Mesothelial cell of epicardium (in vitro differentiated cells): ENCODE measurements around the gene UBE2J2. TPM values are rescaled to one million over a fixed set of nuclear protein-coding genes. Genes with fewer than 3 reads are reported as not detected.

Source experiments
- DNase-seq, 2 experiments: peaks; one replicate each; pipeline ENCODE4 v3.0.0; 2021; ENCODE audit warnings: low spot score in 2 of 2; ENCODE audit not compliant: unreplicated experiment in 2 of 2
- H3K27ac Mint-ChIP-seq: 2 replicates; pipeline ENCODE4 v1.8.0; 2021; ENCODE audit warnings: mixed read lengths
- H3K27me3 Mint-ChIP-seq: 2 replicates; pipeline ENCODE4 v1.8.0; 2021; ENCODE audit warnings: low read depth, mixed read lengths
- H3K36me3 Mint-ChIP-seq: 2 replicates; pipeline ENCODE4 v1.8.0; 2021; ENCODE audit warnings: mixed read lengths
- H3K4me1 Mint-ChIP-seq: 2 replicates; pipeline ENCODE4 v1.8.0; 2021; ENCODE audit warnings: mixed read lengths
- H3K4me3 Mint-ChIP-seq: 2 replicates; pipeline ENCODE4 v1.8.0; 2021; ENCODE audit warnings: mild to moderate bottlenecking, moderate library complexity, mixed read lengths
- H3K9me3 Mint-ChIP-seq: 2 replicates; pipeline ENCODE4 v1.8.0; 2021; ENCODE audit warnings: mixed read lengths
- total RNA-seq: library from RNA; stranded (reverse); gene quantifications from 3 replicates; pipeline ENCODE4 v1.2.1, GENCODE V29; 2021
- TF ChIP-seq, protein P1 (sequence below): fragments of 200-600 bp; sonication (generic); IDR thresholded peaks from one replicate; pipeline ENCODE4 v1.5.0; 2021; ENCODE audit warnings: antibody characterized with exemption; ENCODE audit not compliant: unreplicated experiment

Gene UBE2J2
- total RNA-seq, 1 donor from 2014 or later = 75.7 TPM

DNA sequence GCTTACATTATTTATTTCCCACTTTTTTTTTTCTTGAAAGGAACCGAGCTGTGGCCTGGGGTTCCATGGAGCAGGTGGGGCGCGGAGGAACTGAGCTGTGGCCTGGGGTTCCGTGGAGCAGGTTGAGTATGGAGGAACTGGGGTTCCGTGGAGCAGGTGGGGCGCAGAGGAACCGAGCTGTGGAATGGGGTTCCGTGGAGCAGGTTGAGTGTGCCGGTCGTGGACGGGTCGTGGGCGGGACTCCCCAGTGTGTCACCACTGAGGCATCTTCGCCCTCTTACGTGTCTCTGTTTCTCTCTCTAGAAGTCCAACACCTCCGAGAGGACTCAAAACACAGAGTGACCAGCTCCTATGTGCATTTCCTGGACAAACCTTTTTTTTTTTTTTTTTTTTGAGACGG, 5.4 kb upstream of the UBE2J2 start:
- Mint-ChIP-seq H3K4me3 (no peak overlapping the region), H3K9me3 (no peaks in the 10 kb centered on the region), H3K27me3 (no peaks in the 10 kb centered on the region), H3K36me3 (no peaks in the 10 kb centered on the region), H3K4me1 (peaks cover 5% of the 10 kb centered on the region), H3K27ac (no peak overlapping the region)
- TF ChIP-seq, protein P1, sequence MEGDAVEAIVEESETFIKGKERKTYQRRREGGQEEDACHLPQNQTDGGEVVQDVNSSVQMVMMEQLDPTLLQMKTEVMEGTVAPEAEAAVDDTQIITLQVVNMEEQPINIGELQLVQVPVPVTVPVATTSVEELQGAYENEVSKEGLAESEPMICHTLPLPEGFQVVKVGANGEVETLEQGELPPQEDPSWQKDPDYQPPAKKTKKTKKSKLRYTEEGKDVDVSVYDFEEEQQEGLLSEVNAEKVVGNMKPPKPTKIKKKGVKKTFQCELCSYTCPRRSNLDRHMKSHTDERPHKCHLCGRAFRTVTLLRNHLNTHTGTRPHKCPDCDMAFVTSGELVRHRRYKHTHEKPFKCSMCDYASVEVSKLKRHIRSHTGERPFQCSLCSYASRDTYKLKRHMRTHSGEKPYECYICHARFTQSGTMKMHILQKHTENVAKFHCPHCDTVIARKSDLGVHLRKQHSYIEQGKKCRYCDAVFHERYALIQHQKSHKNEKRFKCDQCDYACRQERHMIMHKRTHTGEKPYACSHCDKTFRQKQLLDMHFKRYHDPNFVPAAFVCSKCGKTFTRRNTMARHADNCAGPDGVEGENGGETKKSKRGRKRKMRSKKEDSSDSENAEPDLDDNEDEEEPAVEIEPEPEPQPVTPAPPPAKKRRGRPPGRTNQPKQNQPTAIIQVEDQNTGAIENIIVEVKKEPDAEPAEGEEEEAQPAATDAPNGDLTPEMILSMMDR = no peak
- no peak for DNase-seq

DNA sequence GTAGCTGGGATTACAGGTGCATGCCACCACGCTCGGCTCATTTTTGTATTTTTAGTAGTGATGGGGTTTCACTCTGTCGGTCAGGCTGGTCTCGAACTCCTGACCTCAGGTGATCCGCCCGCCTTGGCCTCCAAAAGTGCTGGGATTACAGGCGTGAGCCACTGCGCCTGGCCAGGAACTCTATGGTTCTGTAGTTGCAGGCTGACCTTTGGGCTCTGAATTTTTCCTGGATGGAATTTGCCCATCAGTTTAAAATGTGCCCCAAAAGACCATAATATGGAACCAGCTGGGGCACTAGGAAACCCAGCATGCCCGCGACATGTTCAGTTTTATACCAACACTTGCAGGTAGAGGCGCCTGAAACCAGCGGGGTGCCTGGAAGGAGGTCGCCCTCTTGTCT, 5.0 kb upstream of the UBE2J2 start:
- Mint-ChIP-seq H3K36me3 (no peaks in the 10 kb centered on the region), H3K9me3 (no peaks in the 10 kb centered on the region)

DNA sequence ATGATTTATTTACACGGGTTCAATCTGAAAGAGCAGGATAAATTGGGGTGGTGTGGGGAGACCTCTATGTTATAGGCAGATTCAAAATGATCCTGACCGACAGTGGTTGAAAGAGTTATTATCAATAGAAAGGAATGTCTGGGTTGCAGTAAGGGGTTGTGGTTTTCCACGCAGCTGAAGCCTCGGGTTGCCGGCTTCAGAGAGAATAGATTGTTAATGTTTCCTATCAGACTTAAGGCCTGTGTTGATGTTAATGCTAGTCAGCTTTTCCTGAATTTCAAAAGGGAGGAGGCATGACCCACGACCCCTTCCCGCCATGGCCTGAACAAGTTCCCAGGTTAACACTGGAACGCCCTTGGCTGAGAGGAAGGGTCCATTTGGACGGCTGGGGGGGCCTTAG, 2.2 kb upstream of the UBE2J2 start:
- peaks cover 1% of the 10 kb centered on the region for H3K36me3 Mint-ChIP-seq
- H3K4me3 Mint-ChIP-seq = peak overlapping the region; percentile 37
- DNase-seq = no peak
- no peaks in the 10 kb centered on the region for H3K27me3 Mint-ChIP-seq
- no peak overlapping the region for H3K27ac Mint-ChIP-seq
- H3K9me3 Mint-ChIP-seq = no peaks in the 10 kb centered on the region
- peaks cover 25% of the 10 kb centered on the region for H3K4me1 Mint-ChIP-seq
- TF ChIP-seq, protein P1 = no peak

More for the DNA sequence above, 5.0 kb upstream of the UBE2J2 start:
- TF ChIP-seq, protein P1 = no peak
- no peaks in the 10 kb centered on the region for H3K27me3 Mint-ChIP-seq
- no peak overlapping the region for H3K4me3 Mint-ChIP-seq
- no peak overlapping the region for H3K27ac Mint-ChIP-seq
- H3K4me1 Mint-ChIP-seq = peaks cover 5% of the 10 kb centered on the region
- DNase-seq = no peak

DNA sequence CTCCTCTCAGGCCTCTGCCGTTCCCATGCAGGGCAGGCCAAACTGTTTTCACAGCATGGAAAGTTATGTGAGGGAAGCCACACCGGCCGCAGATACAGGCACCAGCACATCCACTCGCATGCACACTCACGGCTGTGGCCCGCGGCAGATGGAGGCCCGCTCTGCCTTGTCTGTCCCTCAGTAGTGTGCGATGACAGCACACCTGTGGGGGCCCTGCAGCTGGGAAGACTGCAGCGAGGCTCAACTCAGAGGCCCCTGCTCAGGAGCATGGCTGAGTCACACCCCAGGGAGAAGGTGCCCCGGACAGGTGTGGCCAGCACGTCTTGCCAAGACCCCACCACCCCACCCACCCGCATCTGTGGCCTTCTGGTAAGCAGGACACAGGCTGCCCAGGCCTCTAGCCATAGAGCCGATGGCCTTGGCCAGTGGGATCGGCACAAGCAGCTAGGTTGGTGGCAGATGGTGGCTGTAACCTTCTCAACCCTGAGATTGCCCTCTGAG, 1.3 kb upstream of the UBE2J2 start:
- TF ChIP-seq, protein P1 = no peak
- H3K27ac Mint-ChIP-seq = peak overlapping the region; percentile 39
- peaks cover 1% of the 10 kb centered on the region for H3K36me3 Mint-ChIP-seq
- no peaks in the 10 kb centered on the region for H3K9me3 Mint-ChIP-seq
- peaks cover 32% of the 10 kb centered on the region for H3K4me1 Mint-ChIP-seq
- H3K4me3 Mint-ChIP-seq = peak overlapping the region; percentile 72
- no peak for DNase-seq
- H3K27me3 Mint-ChIP-seq = no peaks in the 10 kb centered on the region

DNA sequence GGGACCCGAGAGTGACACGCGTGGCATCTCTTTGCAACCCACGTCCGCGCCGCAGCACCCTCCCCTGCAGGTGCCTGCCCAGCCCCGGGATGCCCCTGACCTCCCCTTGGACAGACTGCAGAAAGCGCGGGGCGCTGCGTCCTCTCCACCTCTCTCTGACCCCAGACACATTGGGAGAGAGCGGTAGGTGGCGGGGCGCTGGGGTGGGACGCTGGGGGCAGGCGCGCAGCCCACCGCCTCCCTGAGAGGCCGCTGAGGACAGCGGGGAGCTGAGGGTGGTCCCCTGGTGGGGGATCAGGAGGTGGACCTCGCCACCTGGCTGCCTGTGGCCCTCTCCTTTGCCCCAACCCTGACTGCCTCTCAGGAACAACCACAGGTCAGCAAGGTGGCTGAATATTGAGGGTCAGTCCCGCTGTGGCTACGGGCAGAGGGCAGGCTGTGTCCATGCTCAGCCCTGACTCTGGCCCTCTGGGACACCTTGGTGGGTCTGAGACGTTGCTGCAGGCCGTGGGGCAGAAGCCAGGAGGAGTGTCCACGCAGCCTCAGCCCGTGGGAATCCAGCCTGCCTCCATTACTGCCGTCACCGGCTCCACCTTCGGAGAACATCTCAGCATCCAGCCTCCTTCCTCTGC, 761 bp upstream of the UBE2J2 start:
- Mint-ChIP-seq H3K36me3 (peaks cover 1% of the 10 kb centered on the region), H3K4me3 (peak overlapping the region; percentile 72), H3K9me3 (no peaks in the 10 kb centered on the region)

More for the DNA sequence above, 761 bp upstream of the UBE2J2 start:
- Mint-ChIP-seq H3K27me3 (no peaks in the 10 kb centered on the region), H3K4me1 (peaks cover 33% of the 10 kb centered on the region), H3K27ac (peak overlapping the region; percentile 39)
- no peak for DNase-seq
- TF ChIP-seq, protein P1 = no peak
